HepG2 (cell line): Measurements from ENCODE around the gene NRP1. TPM values are rescaled to one million over a fixed set of nuclear protein-coding genes. Genes with fewer than 3 reads are reported as not detected.

Experiments
- ATAC-seq: fragments of 200-7000 bp; cut with Tn5 transposase; 3 replicates; pipeline ENCODE4 v1.9.1; 2020; ENCODE audit warnings: mild to moderate bottlenecking, moderate library complexity
- BruUV-seq: library from RNA; stranded (reverse); fragments of 400-500 nt; replicated peaks from 2 replicates; lab custom pipeline; 2021; lab: Mats Ljungman, UMichigan
- CTCF ChIA-PET: fragments of 300-600 bp; formaldehyde crosslinking; extraction: SDS; loops from one replicate; lab custom pipeline; 2021; ENCODE audit warnings: low total read pairs, inconsistent platforms, low intra/inter-chr PET ratio; lab: Yijun Ruan, JAX
- POLR2A ChIA-PET: fragments of 350-600 bp; sonication (Branson Sonifier 250); formaldehyde crosslinking; loops from one replicate; lab custom pipeline; 2020; ENCODE audit warnings: antibody characterized with exemption, inconsistent platforms; lab: Yijun Ruan, JAX
- DNase-seq: peaks from one replicate; pipeline ENCODE4 v3.0.0-alpha.2; 2015; ENCODE audit warnings: low spot score
- FAIRE-seq: peaks from 3 replicates; lab custom pipeline; 2011; peaks lifted over from hg19 to GRCh38; lab: Jason Lieb, UNC
- H2AFZ ChIP-seq: one replicate; pipeline ENCODE4 v1.6.1; 2011; ENCODE audit warnings: low read length, inconsistent platforms
- H3K27ac ChIP-seq: fragments of 300-600 bp; 3 replicates; pipeline ENCODE4 v1.8.0; 2011; ENCODE audit warnings: mixed run types, mild to moderate bottlenecking, mixed read lengths, low read length, inconsistent platforms; ENCODE audit not compliant: insufficient read depth; ENCODE audit errors: extremely low read length
- H3K27me3 ChIP-seq, 2 experiments: fragments of 200-600 bp in 1 of 2; 2 replicates in 1 of 2; 3 replicates in 1 of 2; pipeline versions ENCODE4 v1.6.0 to v1.8.0; 2011; ENCODE audit warnings: low read length in 2 of 2, mild to moderate bottlenecking in 2 of 2, moderate library complexity in 2 of 2, inconsistent platforms in 1 of 2; ENCODE audit not compliant: insufficient read depth in 2 of 2, control insufficient read depth in 1 of 2
- H3K36me3 ChIP-seq, 2 experiments: fragments of 200-600 bp in 1 of 2; replicated peaks in 1 of 2; 2 replicates in 1 of 2; 3 replicates in 1 of 2; pipeline versions ENCODE4 v1.5.1 to v1.8.0; 2011; ENCODE audit warnings: low read length in 2 of 2, inconsistent platforms in 1 of 2; ENCODE audit not compliant: insufficient read depth in 2 of 2, control insufficient read depth in 1 of 2
- H3K4me1 ChIP-seq: 2 replicates; pipeline ENCODE4 v1.5.1; 2012; ENCODE audit warnings: low read length, inconsistent platforms; ENCODE audit not compliant: insufficient read depth
- H3K4me2 ChIP-seq: 2 replicates; pipeline ENCODE4 v1.6.0; 2011; ENCODE audit warnings: low read depth, low read length, inconsistent platforms
- H3K4me3 ChIP-seq, 3 experiments: fragments of 200-600 bp in 1 of 3; sonication (generic), shearing (Covaris generic) in 1 of 3; replicated peaks in 1 of 3; 2 replicates each; pipeline ENCODE4 v1.5.1; 2011 to 2016; ENCODE audit warnings: low read length in 3 of 3, inconsistent platforms in 2 of 3, low read depth in 2 of 3, mild to moderate bottlenecking in 2 of 3, control low read depth in 1 of 3, mixed read lengths in 1 of 3; ENCODE audit not compliant: insufficient read depth in 1 of 3
- H3K79me2 ChIP-seq: one replicate; pipeline ENCODE4 v1.6.1; 2011; ENCODE audit warnings: low read length, inconsistent platforms; ENCODE audit not compliant: insufficient read depth
- H3K9ac ChIP-seq: 2 replicates; pipeline ENCODE4 v1.6.0; 2011; ENCODE audit warnings: mild to moderate bottlenecking, low read depth, low read length, inconsistent platforms; ENCODE audit not compliant: insufficient read depth
- H3K9me3 ChIP-seq: 2 replicates; pipeline ENCODE4 v1.5.1; 2012; ENCODE audit warnings: mild to moderate bottlenecking, low read length
- H4K20me1 ChIP-seq: 2 replicates; pipeline ENCODE4 v1.6.0; 2011; ENCODE audit warnings: inconsistent platforms, mild to moderate bottlenecking, low read length, moderate library complexity; ENCODE audit not compliant: insufficient read depth
- ASH2L ChIP-seq: fragments of 300-600, 200-600 bp; sonication (generic); IDR thresholded peaks from 2 replicates; pipeline ENCODE4 v1.7.0; 2017; ENCODE audit warnings: low read depth, mild to moderate bottlenecking, moderate library complexity, mixed read lengths, low read length; ENCODE audit not compliant: insufficient read length
- DNMT3B ChIP-seq: conservative IDR thresholded peaks from 2 replicates; pipeline ENCODE4 v1.6.1; 2016; ENCODE audit warnings: missing biosample characterization, control low read depth
- NR2F2 ChIP-seq: IDR thresholded peaks from 2 replicates; pipeline ENCODE4 v1.6.1; 2012; ENCODE audit warnings: low read depth, inconsistent platforms, borderline replicate concordance
- TARDBP ChIP-seq: sonication (generic); formaldehyde crosslinking; IDR thresholded peaks from 2 replicates; pipeline ENCODE4 v1.8.0; 2022; ENCODE audit warnings: mild to moderate bottlenecking, missing genetic modification reagents
- ZBTB42 ChIP-seq: sonication (generic); formaldehyde crosslinking; IDR thresholded peaks from 2 replicates; pipeline ENCODE4 v1.5.0; 2020; ENCODE audit warnings: mild to moderate bottlenecking, missing genetic modification reagents
- WGBS: methylation state at CpG from one replicate; pipeline ENCODE4 v1.1.6; 2017; ENCODE audit warnings: low lambda C conversion rate; 5-methylcytosine and 5-hydroxymethylcytosine counted together
- in situ Hi-C: cut with HindIII; loops from 2 replicates; pipeline ENCODE4 v1.10.0; 2017; ENCODE audit warnings: low pct_unique_long_range_greater_than_20kb; ENCODE audit not compliant: extremely low pct_ligation_motif_present
- intact Hi-C: fragments of 100-400 bp; cut with micrococcal nuclease; formaldehyde crosslinking; loops from one replicate; pipeline ENCODE4 v1.10.0; 2022; ENCODE audit not compliant: unreplicated experiment
- polyA plus RNA-seq, 8 experiments: library from polyadenylated mRNA; depleted of rRNA in 3 of 8; stranded (reverse) in 7 of 8; unstranded in 1 of 8; fragments of >200 nt; fragmentation: Illumina TruSeq in 4 of 8; extraction: Trizol in 4 of 8; gene quantifications; 2 replicates each; pipeline versions ENCODE4 v1.2.1 to v1.2.3, GENCODE V29; 2011 to 2016; ENCODE audit warnings: low read depth in 4 of 8, missing spikeins in 1 of 8, mixed read lengths in 1 of 8; ENCODE audit not compliant: insufficient read depth in 1 of 8
- total RNA-seq, 5 experiments: library from RNA; depleted of rRNA; stranded (reverse); fragments of >200 nt; fragmentation: Illumina TruSeq; extraction: Trizol; gene quantifications; 2 replicates each; pipeline ENCODE4 v1.2.3, GENCODE V29; 2016; ENCODE audit warnings: low read depth in 1 of 5
- TF ChIP-seq, protein P1 (sequence below): sonication (generic); formaldehyde crosslinking; IDR thresholded peaks from 2 replicates; pipeline ENCODE4 v1.5.1; 2020; ENCODE audit warnings: mild to moderate bottlenecking, missing genetic modification reagents, borderline replicate concordance
- TF ChIP-seq, protein P2 (sequence below), 2 experiments: sonication (generic) in 1 of 2; formaldehyde crosslinking in 1 of 2; IDR thresholded peaks; 2 replicates each; pipeline versions ENCODE4 v1.4.0 to v1.6.1; 2016 to 2020; ENCODE audit warnings: borderline replicate concordance in 1 of 2, low read depth in 1 of 2, mild to moderate bottlenecking in 1 of 2, missing genetic modification reagents in 1 of 2
- TF ChIP-seq, protein P3 (sequence below): sonication (generic); formaldehyde crosslinking; IDR thresholded peaks from 2 replicates; pipeline ENCODE4 v1.4.0; 2020; ENCODE audit warnings: missing genetic modification reagents, borderline replicate concordance

The NRP1 gene
- total and polyA plus RNA-seq, 2 of the 13 experiments (the other 11 are each of a cell fraction or from before 2014, with no cell fraction given): 5.3 to 5.8 TPM

DNA sequence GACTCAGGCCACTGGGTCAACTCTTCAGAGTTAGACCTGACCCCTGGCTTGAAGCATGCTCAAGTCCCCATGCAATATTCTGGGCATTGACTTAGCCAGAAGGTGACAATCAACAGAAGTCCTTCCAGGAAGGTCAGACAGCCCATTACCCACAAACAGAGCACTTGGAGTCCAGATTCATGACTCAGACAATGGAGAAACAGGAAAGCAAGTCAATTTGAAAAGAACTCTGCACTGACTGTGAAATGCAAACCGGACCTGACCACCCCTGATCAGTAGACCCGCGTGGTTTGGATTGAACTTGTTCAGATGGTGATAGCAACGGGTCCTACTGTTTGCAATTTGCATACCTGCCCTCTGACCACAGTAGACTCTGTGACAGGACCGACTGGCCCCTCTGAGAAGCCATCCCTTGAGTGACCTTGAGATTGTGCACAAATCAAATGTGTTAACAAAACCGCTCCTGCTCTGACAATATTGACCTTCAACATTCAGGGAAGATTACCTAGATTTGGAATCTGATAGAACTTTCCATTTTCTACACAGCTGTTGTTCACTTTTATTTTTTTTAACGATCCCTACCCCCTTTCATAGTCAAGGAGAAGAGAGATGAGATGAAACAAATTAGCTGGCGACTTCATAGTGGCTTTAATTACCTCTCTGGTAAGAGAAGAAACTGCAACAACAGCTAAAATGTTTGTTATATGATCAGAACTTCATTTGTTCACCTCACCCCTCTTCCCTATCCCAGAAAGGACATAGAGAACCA lies 138.7 kb downstream of the NRP1 start:
- H3K36me3 ChIP-seq: no peaks in the 10 kb centered on the region
- in situ Hi-C loops (loop anchor here (5.0 kb wide), 1 partner anchor 312 kb away; no protein-coding TSS in a partner anchor), intact Hi-C loops (loop anchor here (1.0 to 10.0 kb wide), 7 partner anchors 39 to 929 kb away; no protein-coding TSS in a partner anchor)
- ChIA-PET POLR2A (interaction anchor here (0.8 to 1.8 kb wide), 13 partner anchors 12 to 925 kb away, joined by 3 to 10 read pairs (median 4); partner anchors contain the start of gene NRP1), CTCF (no interaction called here)
- H2AFZ ChIP-seq: no peak overlapping the region
- peak; percentile 93 for ATAC-seq
- under 1% methylated on average over 8 of the region's 8 CpGs for WGBS
- H3K27ac ChIP-seq: peak overlapping the region; percentile 98
- BruUV-seq: no TSS peak
- H3K9me3 ChIP-seq: no peaks in the 10 kb centered on the region
- no peaks in the 10 kb centered on the region for H4K20me1 ChIP-seq
- peak; percentile 97 for FAIRE-seq
- no peaks in the 10 kb centered on the region for H3K27me3 ChIP-seq
- peak; percentile 99 for DNase-seq
- H3K4me1 ChIP-seq: peaks cover 75% of the 10 kb centered on the region
- H3K9ac ChIP-seq: peak overlapping the region; percentile 84
- H3K79me2 ChIP-seq: no peaks in the 10 kb centered on the region
- peak overlapping the region in 2 of 3 experiments; percentile 5 to 36; a peak in 2 of 6 replicates for H3K4me3 ChIP-seq
- peak overlapping the region; percentile 89 for H3K4me2 ChIP-seq
- peak; percentile 40; the same call in 1 of the 2 replicates for TF ChIP-seq DNMT3B (CRISPR knock-in tag)
- TF ChIP-seq ZBTB42 (CRISPR knock-in tag): 0 out of 2 replicates have a peak, but pooled peaks have one; percentile 24
- peak; percentile 79 for TF ChIP-seq ASH2L
- TF ChIP-seq TARDBP (CRISPR knock-in tag): peak; percentile 96
- TF ChIP-seq, protein P1, sequence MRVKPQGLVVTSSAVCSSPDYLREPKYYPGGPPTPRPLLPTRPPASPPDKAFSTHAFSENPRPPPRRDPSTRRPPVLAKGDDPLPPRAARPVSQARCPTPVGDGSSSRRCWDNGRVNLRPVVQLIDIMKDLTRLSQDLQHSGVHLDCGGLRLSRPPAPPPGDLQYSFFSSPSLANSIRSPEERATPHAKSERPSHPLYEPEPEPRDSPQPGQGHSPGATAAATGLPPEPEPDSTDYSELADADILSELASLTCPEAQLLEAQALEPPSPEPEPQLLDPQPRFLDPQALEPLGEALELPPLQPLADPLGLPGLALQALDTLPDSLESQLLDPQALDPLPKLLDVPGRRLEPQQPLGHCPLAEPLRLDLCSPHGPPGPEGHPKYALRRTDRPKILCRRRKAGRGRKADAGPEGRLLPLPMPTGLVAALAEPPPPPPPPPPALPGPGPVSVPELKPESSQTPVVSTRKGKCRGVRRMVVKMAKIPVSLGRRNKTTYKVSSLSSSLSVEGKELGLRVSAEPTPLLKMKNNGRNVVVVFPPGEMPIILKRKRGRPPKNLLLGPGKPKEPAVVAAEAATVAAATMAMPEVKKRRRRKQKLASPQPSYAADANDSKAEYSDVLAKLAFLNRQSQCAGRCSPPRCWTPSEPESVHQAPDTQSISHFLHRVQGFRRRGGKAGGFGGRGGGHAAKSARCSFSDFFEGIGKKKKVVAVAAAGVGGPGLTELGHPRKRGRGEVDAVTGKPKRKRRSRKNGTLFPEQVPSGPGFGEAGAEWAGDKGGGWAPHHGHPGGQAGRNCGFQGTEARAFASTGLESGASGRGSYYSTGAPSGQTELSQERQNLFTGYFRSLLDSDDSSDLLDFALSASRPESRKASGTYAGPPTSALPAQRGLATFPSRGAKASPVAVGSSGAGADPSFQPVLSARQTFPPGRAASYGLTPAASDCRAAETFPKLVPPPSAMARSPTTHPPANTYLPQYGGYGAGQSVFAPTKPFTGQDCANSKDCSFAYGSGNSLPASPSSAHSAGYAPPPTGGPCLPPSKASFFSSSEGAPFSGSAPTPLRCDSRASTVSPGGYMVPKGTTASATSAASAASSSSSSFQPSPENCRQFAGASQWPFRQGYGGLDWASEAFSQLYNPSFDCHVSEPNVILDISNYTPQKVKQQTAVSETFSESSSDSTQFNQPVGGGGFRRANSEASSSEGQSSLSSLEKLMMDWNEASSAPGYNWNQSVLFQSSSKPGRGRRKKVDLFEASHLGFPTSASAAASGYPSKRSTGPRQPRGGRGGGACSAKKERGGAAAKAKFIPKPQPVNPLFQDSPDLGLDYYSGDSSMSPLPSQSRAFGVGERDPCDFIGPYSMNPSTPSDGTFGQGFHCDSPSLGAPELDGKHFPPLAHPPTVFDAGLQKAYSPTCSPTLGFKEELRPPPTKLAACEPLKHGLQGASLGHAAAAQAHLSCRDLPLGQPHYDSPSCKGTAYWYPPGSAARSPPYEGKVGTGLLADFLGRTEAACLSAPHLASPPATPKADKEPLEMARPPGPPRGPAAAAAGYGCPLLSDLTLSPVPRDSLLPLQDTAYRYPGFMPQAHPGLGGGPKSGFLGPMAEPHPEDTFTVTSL: peak; percentile 97
- TF ChIP-seq, protein P2, sequence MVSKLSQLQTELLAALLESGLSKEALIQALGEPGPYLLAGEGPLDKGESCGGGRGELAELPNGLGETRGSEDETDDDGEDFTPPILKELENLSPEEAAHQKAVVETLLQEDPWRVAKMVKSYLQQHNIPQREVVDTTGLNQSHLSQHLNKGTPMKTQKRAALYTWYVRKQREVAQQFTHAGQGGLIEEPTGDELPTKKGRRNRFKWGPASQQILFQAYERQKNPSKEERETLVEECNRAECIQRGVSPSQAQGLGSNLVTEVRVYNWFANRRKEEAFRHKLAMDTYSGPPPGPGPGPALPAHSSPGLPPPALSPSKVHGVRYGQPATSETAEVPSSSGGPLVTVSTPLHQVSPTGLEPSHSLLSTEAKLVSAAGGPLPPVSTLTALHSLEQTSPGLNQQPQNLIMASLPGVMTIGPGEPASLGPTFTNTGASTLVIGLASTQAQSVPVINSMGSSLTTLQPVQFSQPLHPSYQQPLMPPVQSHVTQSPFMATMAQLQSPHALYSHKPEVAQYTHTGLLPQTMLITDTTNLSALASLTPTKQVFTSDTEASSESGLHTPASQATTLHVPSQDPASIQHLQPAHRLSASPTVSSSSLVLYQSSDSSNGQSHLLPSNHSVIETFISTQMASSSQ (IDR thresholded peaks at IDR 0.05; ENCODE audit: low read depth): peak; percentile 90
- TF ChIP-seq, protein P2 (CRISPR knock-in tag; IDR thresholded peaks at IDR 0.05; ENCODE audit: borderline replicate concordance): peak; percentile 96
- TF ChIP-seq, protein P3, sequence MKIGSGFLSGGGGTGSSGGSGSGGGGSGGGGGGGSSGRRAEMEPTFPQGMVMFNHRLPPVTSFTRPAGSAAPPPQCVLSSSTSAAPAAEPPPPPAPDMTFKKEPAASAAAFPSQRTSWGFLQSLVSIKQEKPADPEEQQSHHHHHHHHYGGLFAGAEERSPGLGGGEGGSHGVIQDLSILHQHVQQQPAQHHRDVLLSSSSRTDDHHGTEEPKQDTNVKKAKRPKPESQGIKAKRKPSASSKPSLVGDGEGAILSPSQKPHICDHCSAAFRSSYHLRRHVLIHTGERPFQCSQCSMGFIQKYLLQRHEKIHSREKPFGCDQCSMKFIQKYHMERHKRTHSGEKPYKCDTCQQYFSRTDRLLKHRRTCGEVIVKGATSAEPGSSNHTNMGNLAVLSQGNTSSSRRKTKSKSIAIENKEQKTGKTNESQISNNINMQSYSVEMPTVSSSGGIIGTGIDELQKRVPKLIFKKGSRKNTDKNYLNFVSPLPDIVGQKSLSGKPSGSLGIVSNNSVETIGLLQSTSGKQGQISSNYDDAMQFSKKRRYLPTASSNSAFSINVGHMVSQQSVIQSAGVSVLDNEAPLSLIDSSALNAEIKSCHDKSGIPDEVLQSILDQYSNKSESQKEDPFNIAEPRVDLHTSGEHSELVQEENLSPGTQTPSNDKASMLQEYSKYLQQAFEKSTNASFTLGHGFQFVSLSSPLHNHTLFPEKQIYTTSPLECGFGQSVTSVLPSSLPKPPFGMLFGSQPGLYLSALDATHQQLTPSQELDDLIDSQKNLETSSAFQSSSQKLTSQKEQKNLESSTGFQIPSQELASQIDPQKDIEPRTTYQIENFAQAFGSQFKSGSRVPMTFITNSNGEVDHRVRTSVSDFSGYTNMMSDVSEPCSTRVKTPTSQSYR (CRISPR knock-in tag): no peak
- TF ChIP-seq NR2F2: peak; percentile 77
